IPS-11a (cell line): ENCODE data around the gene PRRT1B.
"Not testable (repeated sequence)": the region's sequence is repeated elsewhere in the genome, so short reads cannot be mapped to it uniquely, and the experiment has no call there.

Experiments used
- H3K4me3 ChIP-seq: one replicate; pipeline ENCODE4 v1.5.1; 2013; ENCODE audit warnings: low read depth, low read length, control low read depth

Gene PRRT1B

DNA sequence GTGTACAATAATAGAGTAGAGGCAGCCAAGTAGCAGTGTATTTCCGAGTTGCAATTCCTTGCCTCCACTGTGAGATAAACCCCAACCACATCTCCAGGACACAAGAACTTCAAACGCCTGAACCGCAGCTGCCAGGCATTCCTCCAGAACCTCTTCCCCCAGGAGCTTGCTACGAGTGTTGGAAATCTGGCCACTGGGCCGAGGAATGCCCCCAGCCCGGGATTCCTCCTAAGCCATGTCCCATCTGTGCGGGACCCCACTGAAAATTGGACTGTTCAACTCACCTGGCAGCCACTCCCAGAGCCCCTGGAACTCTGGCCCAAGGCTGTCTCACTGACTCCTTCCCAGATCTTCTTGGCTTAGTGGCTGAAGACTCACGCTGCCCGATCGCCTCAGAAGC, 3.9 kb downstream of the PRRT1B start:
- H3K4me3 ChIP-seq: not testable (repeated sequence)

DNA sequence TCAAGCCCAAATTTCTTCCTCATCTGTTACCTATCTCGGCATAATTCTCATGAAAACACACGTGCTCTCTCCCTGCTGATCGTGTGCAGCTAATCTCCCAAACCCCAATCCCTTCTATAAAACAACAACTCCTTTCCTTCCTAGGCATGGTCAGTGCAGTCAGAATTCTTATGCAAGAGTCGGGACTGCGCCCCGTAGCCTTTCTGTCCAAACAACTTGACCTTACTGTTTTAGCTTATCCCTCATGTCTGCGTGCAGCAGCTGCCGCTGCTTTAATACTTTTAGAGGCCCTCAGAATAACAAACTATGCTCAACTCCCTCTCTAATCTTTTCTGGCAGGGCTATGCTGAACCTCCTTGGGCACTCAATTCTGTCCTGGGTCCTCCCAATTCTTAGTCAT, 5.1 kb downstream of the PRRT1B start:
- H3K4me3 ChIP-seq: not testable (repeated sequence)

DNA sequence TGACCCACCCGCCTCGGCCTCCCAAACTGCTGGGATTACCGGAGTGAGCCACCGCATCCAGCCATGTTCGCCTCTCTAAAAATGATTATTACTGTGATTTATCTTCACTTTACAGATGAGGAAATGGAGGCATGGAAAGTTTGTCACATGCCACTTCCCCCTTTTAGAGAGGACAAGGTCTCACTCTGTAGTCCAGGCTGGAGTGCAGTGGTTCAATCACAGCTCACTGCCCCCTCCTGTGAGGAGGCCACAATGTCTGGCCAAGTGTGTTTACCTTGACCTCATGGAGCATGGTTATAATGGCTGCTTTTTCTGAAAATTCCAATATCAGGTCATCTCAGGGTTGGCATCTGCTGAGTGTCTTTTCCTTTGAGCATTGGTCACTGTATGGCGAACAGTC, 6.7 kb downstream of the PRRT1B start:
- H3K4me3 ChIP-seq: no peak overlapping the region

DNA sequence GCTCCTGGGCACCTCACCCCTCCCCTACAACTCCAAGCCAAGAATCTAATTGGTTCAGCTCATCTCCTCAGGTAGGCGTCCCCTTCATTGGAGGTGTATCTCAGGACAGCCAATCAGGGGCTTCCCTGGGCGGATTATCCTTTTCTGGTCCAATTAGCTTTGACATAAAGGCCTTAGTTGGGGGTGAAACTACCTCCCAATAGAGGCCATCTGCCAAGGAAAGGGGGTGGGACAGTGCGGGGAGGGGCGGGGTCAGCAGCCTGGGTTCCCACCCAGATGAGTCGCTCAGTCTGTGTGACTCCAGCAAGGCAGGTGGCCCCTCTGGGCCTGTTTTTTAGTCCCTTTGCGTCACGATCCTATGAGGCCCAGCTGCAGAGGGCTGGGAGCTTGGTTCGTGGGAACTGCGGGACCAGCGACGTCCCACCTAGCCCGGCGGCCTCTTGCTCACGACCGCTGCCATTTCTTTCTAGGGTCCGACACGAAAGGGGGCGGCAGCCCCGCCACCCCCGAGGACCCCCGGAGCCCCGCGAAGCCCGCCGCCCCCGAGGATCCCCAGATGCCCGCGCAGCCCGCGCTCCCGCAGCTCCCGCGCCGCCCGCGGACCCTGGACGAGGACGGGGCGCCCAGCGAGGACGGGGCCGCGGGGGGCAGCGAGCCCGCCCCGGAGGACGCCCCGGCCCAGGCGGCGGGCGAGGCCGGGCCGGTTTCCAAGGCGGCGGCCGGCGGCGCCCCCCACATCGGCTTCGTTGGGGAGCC, 8.9 kb downstream of the PRRT1B start:
- H3K4me3 ChIP-seq: no peak overlapping the region

DNA sequence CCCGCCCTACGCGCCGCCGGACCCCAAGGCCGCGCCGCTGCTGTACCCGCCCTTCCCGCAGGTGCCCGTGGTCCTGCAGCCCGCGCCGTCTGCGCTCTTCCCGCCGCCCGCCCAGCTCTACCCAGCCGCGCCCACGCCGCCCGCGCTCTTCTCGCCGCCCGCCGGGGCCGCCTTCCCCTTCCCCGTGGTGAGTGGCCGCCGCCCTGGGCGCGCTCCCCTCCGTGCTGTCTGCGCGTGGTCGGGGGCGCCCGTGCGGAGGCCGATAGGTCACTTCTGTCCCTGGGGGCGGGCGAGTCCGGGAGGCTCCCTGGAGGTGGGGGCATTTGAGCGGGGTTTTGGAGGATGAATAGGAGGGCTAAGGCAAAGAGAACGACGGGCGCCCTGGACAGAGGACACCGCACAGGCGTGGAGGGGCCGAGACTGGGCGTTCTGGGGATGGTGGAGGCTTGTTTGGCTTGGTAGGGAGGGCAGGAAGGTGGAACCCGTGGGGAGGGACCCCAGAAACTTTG, 9.6 kb downstream of the PRRT1B start:
- H3K4me3 ChIP-seq: no peak overlapping the region

DNA sequence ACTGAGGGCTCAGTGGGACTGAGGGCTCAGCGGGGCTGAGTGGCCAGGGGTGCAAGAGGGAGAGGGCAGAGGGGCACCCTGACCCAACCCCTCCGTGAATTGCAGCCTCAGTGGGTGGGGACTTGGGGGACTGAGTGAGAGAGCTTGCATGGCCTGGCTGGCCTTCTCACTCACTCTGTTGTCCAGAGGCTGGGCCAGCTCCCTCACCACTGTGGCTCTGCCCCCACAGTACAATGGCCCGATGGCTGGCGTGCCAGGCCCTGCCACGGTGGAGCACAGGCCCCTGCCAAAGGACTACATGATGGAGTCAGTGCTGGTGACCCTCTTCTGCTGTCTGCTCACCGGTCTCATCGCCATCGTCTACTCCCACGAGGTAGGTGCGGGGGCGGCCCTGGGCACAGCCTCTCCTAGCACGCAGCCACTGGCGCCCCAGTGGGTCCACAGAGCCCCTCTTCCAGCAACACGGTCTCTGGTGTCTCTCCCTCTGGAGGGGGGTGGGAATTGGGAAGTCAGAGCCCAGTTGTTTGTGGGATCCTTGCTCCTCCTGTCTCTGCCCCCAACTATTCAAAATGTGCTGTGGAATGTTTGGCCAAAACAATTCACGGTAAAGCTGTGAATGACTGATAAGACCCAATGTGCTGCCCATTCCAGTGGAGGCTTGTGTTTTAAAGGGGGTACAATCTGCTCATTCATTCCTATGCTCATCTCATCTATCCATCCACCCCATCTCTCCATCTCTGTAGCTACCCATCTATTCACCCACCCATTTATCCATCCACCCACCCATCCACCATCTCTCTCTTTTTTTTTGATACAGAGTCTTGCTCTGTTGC, 10.7 kb downstream of the PRRT1B start:
- no peak overlapping the region for H3K4me3 ChIP-seq

DNA sequence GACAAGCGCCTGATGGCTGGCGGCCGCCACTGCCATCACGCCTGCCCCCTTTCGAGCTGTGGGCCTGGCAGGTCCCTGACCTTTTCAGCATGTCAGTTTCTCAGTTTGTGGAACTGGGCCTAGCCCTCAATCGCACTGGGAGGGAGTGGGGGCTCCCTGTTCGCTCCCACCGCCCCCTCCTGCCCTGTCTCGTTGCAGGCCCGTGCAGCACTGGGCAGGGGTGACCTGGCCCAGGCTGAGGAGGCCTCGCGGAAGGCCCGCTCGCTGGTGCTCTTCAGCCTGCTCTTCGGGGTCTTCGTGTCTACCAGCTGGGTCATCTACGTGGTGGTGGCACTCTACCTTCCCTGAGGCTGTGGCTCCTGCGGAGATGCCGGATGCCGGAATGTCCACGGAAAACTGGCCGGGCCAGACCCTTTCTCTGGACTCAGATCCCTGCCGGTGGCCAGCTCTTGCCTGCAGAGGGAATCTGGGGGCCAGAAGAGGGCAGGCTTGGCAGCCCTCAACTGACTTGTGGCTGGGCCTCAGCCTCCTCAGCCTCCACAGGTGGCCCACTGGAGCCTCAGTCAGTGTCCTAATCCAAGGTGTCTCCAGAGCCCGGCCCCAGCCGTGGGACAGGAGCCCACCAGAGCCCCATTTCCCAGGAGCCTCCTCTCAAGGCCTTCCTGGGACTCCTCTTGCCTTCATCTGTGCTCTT, 12.7 kb downstream of the PRRT1B start:
- no peak overlapping the region for H3K4me3 ChIP-seq

DNA sequence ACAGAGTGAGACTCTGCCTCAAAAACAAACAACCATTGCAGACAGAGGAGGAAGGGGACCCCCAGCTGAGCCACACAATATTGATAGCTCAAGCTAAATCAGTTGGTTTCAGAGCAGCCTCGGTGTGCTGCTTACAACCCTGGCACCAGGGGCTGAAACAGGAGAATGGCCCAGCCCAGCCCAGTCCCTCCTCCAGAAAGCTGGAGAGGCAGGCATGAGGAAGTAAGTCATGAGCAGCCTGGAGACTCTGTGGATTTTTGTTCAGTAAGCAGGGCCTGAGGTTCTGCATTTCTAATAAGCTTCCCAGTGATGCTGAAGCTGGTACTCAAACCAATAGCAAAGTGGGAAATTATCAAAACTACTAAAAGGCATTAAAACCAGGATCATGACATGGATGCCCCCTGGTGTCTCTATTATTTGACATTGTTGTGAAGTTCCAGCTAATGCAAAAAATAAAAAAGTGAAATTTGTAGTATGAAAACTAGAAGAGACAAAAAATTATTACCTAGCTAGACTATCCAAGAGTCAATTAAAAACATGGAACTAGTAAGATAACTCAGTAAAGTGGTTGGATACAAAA, 14.2 kb downstream of the PRRT1B start:
- no peak overlapping the region for H3K4me3 ChIP-seq

DNA sequence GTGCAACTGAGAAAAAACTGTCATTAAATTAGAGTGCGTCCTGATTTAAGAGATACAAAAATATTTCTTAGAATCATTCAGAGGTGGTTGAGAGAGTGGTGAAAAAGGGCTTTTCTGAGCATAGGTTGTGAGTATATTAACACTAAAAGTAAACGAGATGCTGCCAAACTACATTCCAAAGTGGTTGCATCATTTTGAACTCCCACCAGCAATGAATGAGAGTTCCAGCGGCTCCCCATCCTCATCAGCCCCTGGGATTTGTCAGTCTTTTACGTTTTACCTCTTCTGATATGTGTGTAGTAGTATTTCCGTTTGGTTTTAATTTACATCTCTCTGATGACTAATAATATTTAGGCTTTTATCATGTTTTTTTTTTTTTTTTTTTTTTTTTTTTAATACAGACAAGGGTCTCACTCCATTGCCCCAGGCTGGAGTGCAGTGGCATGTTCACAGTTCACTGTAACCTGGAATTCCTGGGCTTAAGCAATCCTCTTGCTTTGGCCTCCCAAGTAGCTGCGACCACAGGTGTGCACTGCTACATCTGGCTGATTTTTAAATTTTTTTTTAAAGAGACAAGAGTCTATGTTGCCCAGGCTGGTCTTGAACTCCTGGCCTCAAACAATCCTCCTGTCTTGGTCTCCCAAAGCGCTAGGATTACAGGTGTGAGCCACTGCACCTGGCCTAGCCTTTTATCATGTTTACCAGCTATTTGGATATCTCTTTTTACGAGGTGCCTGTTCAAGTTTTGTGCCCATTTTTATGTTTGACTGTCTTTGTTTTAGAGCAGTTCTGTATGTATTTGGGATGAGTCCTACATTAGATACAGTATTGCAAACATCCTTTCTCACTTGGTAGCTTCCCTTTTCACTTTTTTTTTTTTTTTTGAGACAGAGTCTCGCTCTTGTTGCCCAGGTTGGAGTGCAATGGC, 17.0 kb downstream of the PRRT1B start:
- no peak overlapping the region for H3K4me3 ChIP-seq

DNA sequence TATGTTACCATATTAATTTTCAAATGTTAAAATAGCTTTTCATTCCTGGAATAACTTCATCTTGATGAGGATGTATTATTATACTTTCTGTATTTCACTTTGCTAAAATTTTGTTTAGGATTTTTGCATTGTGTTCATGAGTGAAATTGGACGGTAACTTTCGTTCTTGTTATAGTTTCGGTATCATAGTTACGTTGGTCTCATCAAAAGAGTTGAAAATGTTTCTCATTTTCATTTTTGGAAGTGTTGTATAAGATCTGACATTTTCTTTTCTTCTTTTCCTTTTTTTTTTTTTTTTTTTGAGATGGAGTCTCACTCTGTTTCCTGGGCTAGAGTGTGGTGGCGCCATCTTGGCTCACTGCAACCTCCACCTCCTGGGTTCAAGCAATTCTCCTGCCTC, 20.0 kb downstream of the PRRT1B start:
- no peak overlapping the region for H3K4me3 ChIP-seq

DNA sequence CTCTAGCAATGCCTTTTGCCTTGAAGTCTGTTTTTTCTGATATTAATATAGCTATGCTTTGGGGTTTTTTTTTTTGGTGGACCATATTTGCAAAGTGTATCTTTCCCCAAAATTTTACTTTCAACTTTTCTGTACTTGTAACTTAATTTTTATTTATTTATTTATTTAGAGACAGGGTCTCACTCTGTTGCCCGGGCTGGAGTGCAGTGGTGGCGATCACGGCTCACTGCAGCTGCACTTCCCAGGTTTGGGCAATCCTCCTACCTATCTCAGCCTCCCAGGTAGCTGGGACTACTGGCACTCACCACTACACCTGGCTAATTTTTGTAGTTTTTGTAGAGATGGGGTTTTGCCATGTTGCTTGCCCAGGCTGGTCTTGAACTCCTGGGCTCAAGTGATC, 20.8 kb downstream of the PRRT1B start:
- H3K4me3 ChIP-seq: no peak overlapping the region

DNA sequence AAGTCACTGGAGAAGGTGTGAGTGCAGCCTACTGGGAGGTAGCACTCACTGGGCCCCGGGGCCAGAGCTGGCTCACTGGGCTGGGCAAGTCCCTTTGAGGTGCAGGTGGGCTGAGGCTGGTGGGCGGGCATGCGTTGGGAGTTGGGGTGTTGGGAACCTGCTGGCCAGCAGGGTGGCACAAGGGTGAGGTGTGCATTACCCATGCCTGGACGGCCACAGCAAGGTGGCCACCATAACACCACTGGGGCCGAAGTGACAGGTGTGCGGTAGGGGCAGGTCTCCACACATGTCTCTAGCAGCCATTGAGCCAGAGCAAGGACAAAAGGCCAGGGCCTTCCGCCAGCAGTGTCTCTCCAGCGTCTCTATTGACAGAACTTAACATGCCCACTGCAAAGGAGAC, 22.6 kb downstream of the PRRT1B start:
- no peak overlapping the region for H3K4me3 ChIP-seq

DNA sequence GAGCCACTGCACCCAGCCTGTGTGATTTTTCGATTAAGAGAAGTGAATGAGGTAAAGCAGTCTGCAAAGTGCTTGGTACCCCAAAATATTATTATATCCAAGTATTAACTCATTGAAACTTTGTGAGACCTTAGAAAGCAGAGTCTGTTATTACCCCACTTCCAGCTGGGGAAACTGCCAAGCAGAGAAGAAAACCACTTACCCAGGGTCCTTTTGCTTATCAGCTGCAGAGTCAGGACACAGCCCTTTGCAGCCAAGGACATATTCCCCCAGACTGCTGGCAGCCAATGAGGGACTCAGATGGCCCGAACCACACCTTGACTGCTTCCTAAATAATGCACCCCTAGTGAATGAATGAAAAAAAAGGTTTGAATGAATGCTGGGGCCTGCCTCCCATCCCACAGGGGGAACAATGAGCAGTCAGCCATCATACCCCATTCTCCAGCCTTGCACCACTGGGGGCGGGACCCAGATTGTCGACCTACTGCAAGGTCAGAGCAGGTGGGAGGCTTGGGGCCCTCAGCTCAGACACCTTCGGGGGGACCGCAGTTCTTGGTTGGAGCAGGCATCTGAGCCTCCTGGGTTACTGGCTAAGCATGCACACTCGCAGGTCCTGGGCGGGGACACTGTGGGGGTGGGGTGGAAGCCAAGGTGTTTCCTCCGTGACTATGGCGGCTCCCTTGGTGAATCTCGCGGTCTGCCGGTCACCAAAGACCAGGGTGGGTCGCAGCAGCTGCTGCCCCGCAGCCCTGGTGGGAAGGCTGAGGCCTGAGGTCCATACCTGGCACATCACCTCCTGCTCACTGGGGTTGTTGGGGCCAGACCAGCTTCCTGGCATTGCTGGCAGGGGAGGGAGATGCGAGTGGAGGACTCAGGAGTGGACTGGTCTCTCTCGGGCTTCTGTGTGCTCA, 29.7 kb downstream of the PRRT1B start:
- no peak overlapping the region for H3K4me3 ChIP-seq

DNA sequence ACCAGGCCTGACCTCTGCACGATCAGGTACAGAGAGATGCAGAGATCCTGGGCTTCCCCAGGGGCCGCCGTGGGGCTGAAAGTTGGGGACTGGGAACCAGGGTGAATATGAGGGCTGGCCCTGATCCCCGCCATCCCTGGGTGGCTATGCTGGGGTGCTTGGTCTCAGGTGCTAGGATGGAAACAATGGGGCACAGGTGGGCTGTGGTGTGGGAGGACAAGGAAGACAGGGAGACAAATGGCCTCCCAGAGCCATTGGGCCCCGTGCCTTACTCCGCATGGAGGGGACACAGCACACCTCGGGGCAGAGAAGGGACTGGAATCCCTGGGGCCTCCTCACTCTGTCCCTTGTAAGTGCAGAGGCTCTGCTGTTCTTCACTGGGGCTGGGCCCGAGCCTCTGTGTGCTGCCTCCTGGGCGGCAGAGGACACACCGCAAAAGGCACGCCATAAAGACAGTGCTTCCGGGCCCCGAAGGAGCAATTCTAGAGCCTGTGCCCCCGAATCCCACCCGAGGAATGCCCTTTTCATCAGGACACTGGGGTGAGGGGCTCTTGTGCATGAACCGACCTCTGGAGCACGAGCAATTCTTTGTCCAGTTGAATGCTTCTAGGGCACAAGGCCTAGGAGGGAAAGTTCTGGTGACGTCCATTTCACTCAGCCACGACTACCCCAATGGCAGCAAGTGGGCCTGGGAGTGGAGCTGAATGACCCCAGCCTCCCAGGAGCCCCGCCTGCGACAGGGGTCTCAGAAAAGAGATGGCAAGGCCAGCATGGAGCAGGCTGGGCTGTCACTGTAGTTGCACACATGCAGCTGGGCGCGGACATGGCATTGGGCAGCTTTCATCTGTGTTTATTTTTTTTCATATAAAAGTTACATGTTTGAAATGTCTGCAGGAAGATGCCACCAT, 30.9 kb downstream of the PRRT1B start:
- H3K4me3 ChIP-seq: no peak overlapping the region

DNA sequence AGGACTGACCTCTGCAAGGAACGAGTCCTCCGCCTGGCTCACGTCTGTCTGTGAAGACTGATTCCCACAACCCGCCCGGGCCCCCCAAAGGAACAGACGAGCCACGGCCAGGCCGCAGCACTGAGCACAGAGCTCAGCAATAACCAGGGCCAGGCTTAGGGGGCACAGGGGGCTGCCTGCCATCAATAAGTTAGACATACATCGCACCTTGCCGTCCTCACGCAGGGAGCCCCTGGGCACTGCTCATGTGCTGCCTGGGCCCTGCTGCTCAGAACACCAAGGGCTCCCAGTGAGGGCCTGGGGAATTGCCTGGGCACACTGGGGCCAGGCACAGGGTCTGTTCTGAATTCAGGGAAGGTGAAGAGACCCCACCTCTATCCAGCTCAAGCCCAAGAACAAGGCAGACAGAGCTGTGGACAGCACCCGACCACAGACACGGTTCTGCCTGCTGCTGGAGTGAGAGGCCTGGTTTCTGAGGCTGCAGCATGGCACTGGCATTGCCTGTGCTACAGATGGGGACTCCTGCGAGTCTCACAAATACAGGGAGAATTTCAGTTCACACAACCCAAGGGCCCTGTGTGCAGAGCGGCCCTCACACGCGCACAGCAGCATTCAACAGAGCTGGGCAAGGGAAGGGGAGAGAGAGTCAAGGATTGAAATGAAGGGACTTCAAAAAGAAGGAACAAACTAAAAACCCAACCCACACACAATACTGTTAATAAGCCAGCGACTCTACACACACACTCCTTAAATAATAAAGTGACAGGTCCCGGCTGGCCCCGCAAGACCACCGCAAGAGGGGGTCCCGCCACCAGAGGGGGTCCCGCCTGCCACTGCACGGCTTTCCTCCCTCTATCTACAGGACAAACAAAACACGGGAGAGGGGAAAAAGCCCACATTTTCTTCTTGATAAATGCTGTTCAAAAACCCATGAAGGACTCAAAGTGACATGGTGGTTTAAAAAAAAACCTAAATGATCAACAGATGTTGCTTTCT, 32.0 kb downstream of the PRRT1B start:
- no peak overlapping the region for H3K4me3 ChIP-seq

DNA sequence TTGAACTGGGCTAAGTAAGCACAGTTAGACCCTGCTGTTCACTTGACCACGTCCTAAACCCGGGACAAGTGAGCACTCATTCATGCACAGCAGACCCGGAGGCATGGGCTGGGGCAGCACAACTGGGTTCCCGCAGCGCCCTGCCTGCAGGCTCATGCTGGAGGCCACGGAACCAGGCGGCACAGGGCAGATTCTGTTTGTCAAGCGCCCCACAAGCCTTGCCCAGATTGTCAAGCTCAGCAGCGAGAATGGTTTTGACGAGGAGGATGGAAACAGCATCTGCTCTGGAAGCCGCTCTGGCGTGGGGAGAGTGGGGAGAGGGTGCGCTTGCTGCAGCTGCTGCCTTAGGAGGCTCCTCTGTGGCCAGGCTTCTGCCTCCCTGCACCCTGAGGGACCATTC, 32.7 kb downstream of the PRRT1B start:
- H3K4me3 ChIP-seq: no peak overlapping the region
